Activated naive CD8-positive, alpha-beta T cell treated with anti-CD3 and anti-CD28 coated beads, Interleukin-2, amount 10 ng/mL, durations not matched to agents 7 days and 5 days (primary cell): ENCODE data around the gene PPP1CA. TPM values are rescaled to one million over a fixed set of nuclear protein-coding genes. Genes with fewer than 3 reads are reported as not detected.
A peak's percentile ranks its signal among the peaks of the same experiment; 100 is the strongest.

Experiments used
- ATAC-seq: fragments of 150-1000 bp; cut with Tn5 transposase; one replicate; pipeline ENCODE4 v1.10.0; 2021; ENCODE audit warnings: low read depth, moderate library complexity
- POLR2A ChIA-PET: fragments of 350-600 bp; sonication (Branson Sonifier 250); formaldehyde crosslinking; loops from one replicate; lab custom pipeline; 2021; ENCODE audit warnings: antibody characterized with exemption; lab: Charles Lee
- DNase-seq: peaks from one replicate; pipeline ENCODE4 v3.0.0; 2021
- H3K27ac Mint-ChIP-seq: one replicate; pipeline ENCODE4 v1.8.0; 2022; ENCODE audit warnings: mild to moderate bottlenecking, mixed read lengths
- H3K27me3 Mint-ChIP-seq: one replicate; pipeline ENCODE4 v1.8.0; 2022; ENCODE audit warnings: mild to moderate bottlenecking, moderate library complexity, mixed read lengths
- H3K36me3 Mint-ChIP-seq: one replicate; pipeline ENCODE4 v1.8.0; 2021; ENCODE audit warnings: mild to moderate bottlenecking, mixed read lengths
- H3K4me1 Mint-ChIP-seq: one replicate; pipeline ENCODE4 v1.8.0; 2021; ENCODE audit warnings: mixed read lengths
- H3K4me3 Mint-ChIP-seq: one replicate; pipeline ENCODE4 v1.8.0; 2022; ENCODE audit warnings: mild to moderate bottlenecking, moderate library complexity, mixed read lengths
- H3K9me3 Mint-ChIP-seq: one replicate; pipeline ENCODE4 v1.8.0; 2021; ENCODE audit warnings: mixed read lengths
- total RNA-seq, 2 experiments: library from RNA; stranded (reverse); gene quantifications; one replicate each; pipeline ENCODE4 v1.2.3, GENCODE V29; 2021

Gene PPP1CA
- total RNA-seq, 2 experiments from 2014 or later: 290 to 311 TPM

- no peaks in the 10 kb centered on the region for H3K27me3 Mint-ChIP-seq
- H3K36me3 Mint-ChIP-seq: peaks cover 20% of the 10 kb centered on the region
- peaks cover 52% of the 10 kb centered on the region for H3K4me1 Mint-ChIP-seq
- H3K27ac Mint-ChIP-seq: peak overlapping the region; percentile 17
- POLR2A ChIA-PET: interaction anchor here (1.1 to 12.5 kb wide), 4 partner anchors 9 to 112 kb away, joined by 3 to 491 read pairs (median 60); partner anchors contain the start of genes PITPNM1, PPP1CA, PTPRCAP and RPS6KB2
- ATAC-seq (no peak), DNase-seq (no peak)
- peak overlapping the region; percentile 16 for H3K4me3 Mint-ChIP-seq
- H3K9me3 Mint-ChIP-seq: no peaks in the 10 kb centered on the region
Measured at GRCh38 chr11:67393437-67393836, 8.2 kb downstream of the PPP1CA start.

DNA sequence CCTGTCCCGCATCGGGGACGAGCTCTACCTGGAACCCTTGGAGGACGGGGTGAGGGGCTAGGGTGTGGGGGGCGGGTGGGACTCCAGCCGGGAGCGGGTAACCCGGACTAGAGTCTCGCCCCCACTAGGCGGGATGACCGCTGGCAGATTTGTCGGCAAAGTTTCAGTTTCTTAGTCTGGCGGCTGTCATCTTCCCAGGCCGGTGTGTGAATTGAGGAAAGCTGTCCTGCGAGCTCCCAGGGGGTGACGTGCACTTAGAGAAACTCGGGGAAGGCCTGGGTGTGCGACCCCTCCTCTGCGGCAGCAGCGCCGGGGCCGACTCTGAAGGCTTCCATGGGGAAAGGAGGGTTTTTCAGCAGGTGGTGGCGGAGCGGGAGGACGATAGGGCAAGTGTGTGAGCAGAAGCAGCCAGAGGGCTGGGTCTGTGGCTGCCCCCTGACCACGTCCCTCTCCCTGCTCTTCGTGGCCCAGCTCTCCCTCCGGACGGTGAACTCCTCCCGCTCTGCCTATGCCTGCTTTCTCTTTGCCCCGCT, 9.4 kb downstream of the PPP1CA start:
- Mint-ChIP-seq H3K27me3 (no peaks in the 10 kb centered on the region), H3K36me3 (peaks cover 12% of the 10 kb centered on the region), H3K9me3 (no peaks in the 10 kb centered on the region), H3K4me3 (peak overlapping the region; percentile 96), H3K27ac (peak overlapping the region; percentile 75), H3K4me1 (peaks cover 41% of the 10 kb centered on the region)
- no peak for DNase-seq
- ATAC-seq: peak; percentile 1
- POLR2A ChIA-PET: interaction anchor here (0.5 to 5.8 kb wide), 26 partner anchors 11 to 645 kb away, joined by 3 to 91 read pairs (median 5); partner anchors contain the start of genes AIP, POLD4, PPP1CA and PTPRCAP

GRCh38 chr11:67391304-67392182, 10.1 kb downstream of the PPP1CA start, which contains the start of gene RAD9A:
RAD9A (plus strand) TSS chr11:67391986; CDS start chr11:67392045, 59 bp downstream.
- Mint-ChIP-seq H3K4me3 (peak within 1 kb of the TSS; percentile 96), H3K27ac (peak within 1 kb of the TSS; percentile 75), H3K27me3 (no peaks in the 10 kb centered on the region), H3K4me1 (peaks cover 36% of the 10 kb centered on the region), H3K9me3 (no peaks in the 10 kb centered on the region), H3K36me3 (peaks cover 8% of the 10 kb centered on the region)
- peak; percentile 68 for ATAC-seq
- peak; percentile 93 for DNase-seq
- POLR2A ChIA-PET: interaction anchor here (0.6 to 5.8 kb wide), 29 partner anchors 10 to 644 kb away, joined by 3 to 91 read pairs (median 5); partner anchors contain the start of genes AIP, ANKRD13D, CDK2AP2 and POLD4

DNA sequence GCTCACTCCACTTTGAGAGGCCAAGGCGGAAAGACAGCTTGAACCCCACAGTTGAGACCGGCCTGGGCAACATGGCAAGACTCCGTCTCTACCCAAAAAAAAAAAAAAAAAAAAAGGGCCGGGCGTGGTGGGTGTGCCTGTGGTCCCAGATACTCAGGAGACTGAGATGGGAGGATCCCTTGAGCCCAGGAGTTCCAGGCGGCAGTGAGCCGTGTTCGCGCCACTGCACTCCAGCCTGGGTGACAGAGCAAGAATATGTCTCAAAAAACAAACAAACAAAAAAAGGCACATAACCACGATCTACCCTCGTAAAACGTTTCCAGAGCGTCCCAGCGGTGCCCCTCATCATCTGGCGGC, 10.7 kb downstream of the PPP1CA start:
- Mint-ChIP-seq H3K4me1 (peaks cover 32% of the 10 kb centered on the region), H3K36me3 (peaks cover 5% of the 10 kb centered on the region), H3K27ac (peak overlapping the region; percentile 75), H3K4me3 (peak overlapping the region; percentile 96), H3K9me3 (no peaks in the 10 kb centered on the region), H3K27me3 (no peaks in the 10 kb centered on the region)
- POLR2A ChIA-PET: interaction anchor here (0.6 to 5.8 kb wide), 22 partner anchors 9 to 222 kb away, joined by 3 to 91 read pairs (median 5); partner anchors contain the start of genes AIP, ANKRD13D, CDK2AP2 and POLD4
- DNase-seq (no peak), ATAC-seq (no peak)

DNA sequence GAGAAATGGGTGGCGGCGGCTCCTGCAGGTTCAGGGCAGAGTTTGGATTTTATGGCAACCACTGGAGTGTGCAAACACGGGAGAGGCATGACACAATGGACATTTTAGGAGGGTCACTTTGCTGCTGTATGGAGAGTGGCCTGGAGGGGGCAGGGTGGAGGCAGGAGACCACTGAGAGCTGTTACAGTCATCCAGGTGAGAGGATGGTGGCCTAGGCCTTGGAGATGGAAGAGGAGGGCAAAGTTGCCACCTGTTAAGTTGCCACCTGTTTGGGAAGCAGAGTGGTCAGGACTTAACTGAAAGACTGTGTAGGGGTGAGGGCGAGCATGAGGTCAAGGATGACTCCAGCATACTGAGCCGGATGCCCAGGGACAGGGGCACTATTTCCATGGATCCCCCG, 12.2 kb downstream of the PPP1CA start:
- H3K36me3 Mint-ChIP-seq: peaks cover 4% of the 10 kb centered on the region
- DNase-seq (peak; percentile 70), ATAC-seq (peak; percentile 49)
- H3K4me3 Mint-ChIP-seq: peak overlapping the region; percentile 60
- no peaks in the 10 kb centered on the region for H3K9me3 Mint-ChIP-seq
- peaks cover 11% of the 10 kb centered on the region for H3K27me3 Mint-ChIP-seq
- H3K4me1 Mint-ChIP-seq: peaks cover 32% of the 10 kb centered on the region
- POLR2A ChIA-PET: interaction anchor here (5.8 kb wide), 1 partner anchor 13 kb away, joined by 91 read pairs; the partner anchor contains the start of genes PPP1CA and TBC1D10C
- no peak overlapping the region for H3K27ac Mint-ChIP-seq

DNA sequence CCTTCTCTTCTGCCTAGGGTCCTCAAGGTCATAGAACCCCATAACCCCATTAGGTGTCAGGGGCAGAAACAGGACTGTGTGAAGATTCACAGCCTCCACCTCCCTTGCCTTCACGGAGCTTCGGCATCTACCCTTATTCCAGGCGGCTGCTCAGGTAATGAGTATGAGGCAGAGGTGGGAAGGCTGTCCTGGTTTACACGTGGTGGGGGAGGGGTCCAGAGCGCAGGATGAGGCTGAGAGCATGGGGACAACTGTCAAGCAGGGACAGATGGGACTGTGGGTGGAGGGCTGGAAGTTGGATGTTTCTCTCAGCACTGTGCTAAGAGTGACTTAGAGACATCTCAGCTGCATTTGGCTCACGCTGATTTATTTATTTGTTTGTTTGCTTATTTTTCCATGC, 14.1 kb downstream of the PPP1CA start:
- DNase-seq (no peak), ATAC-seq (no peak)
- Mint-ChIP-seq H3K36me3 (no peaks in the 10 kb centered on the region), H3K27ac (no peak overlapping the region), H3K4me1 (peaks cover 22% of the 10 kb centered on the region), H3K4me3 (no peak overlapping the region), H3K9me3 (no peaks in the 10 kb centered on the region), H3K27me3 (peaks cover 11% of the 10 kb centered on the region)
- POLR2A ChIA-PET: interaction anchor here (0.5 to 1.9 kb wide), 6 partner anchors 14 to 96 kb away, joined by 3 to 10 read pairs (median 4); partner anchors contain the start of genes AIP, PPP1CA and PTPRCAP

GRCh38 chr11:67387069-67387468, 14.6 kb downstream of the PPP1CA start:
- Mint-ChIP-seq H3K36me3 (no peaks in the 10 kb centered on the region), H3K9me3 (no peaks in the 10 kb centered on the region), H3K27ac (no peak overlapping the region), H3K27me3 (peaks cover 13% of the 10 kb centered on the region), H3K4me3 (no peak overlapping the region), H3K4me1 (peaks cover 20% of the 10 kb centered on the region)
- POLR2A ChIA-PET: interaction anchor here (0.5 to 1.9 kb wide), 13 partner anchors 12 to 96 kb away, joined by 3 to 10 read pairs (median 3); partner anchors contain the start of genes AIP, PPP1CA, PTPRCAP and RPS6KB2
- ATAC-seq (no peak), DNase-seq (no peak)

DNA sequence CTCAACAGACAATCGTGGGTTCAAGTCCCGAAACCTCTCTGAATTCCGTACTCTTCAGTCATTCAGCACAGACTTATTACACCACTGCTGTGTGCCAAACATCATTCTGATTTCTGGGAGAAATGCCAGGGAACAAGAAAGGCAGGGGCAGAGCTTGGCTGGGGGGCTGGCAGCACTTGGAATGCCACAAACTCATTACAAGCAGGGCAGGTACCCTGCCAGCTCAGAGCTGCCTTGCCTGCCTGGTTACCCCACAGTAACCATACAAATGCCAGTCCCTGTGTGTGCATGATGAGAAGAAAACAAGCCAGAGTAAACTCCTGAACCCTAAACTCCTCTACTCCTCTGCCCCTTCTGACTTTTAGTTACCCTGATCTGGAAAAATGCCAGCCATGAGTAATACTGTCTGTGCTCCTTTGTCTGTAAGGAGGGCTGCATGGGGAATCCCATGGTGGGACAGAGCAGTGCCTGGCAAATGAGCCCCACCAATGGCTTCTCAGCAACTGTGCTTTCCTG, 16.7 kb downstream of the PPP1CA start:
- Mint-ChIP-seq H3K9me3 (no peaks in the 10 kb centered on the region), H3K4me3 (no peak overlapping the region), H3K27me3 (peaks cover 13% of the 10 kb centered on the region), H3K36me3 (no peaks in the 10 kb centered on the region), H3K27ac (no peak overlapping the region), H3K4me1 (peaks cover 18% of the 10 kb centered on the region)
- DNase-seq: no peak
- ATAC-seq: no peak
- POLR2A ChIA-PET: interaction anchor here (1.8 kb wide), 1 partner anchor 8 kb away, joined by 6 read pairs; no protein-coding TSS in a partner anchor

GRCh38 chr11:67382276-67383136, 19.2 kb downstream of the PPP1CA start:
- no peak overlapping the region for H3K4me3 Mint-ChIP-seq
- peak; percentile 84 for DNase-seq
- POLR2A ChIA-PET: interaction anchor here (0.6 to 4.7 kb wide), 11 partner anchors 9 to 171 kb away, joined by 3 to 28 read pairs (median 6); partner anchors contain the start of genes POLD4, PPP1CA and RAD9A
- no peak overlapping the region for H3K27ac Mint-ChIP-seq
- no peaks in the 10 kb centered on the region for H3K9me3 Mint-ChIP-seq
- no peaks in the 10 kb centered on the region for H3K36me3 Mint-ChIP-seq
- H3K4me1 Mint-ChIP-seq: peaks cover 7% of the 10 kb centered on the region
- peaks cover 13% of the 10 kb centered on the region for H3K27me3 Mint-ChIP-seq
- ATAC-seq: peak; percentile 89

DNA sequence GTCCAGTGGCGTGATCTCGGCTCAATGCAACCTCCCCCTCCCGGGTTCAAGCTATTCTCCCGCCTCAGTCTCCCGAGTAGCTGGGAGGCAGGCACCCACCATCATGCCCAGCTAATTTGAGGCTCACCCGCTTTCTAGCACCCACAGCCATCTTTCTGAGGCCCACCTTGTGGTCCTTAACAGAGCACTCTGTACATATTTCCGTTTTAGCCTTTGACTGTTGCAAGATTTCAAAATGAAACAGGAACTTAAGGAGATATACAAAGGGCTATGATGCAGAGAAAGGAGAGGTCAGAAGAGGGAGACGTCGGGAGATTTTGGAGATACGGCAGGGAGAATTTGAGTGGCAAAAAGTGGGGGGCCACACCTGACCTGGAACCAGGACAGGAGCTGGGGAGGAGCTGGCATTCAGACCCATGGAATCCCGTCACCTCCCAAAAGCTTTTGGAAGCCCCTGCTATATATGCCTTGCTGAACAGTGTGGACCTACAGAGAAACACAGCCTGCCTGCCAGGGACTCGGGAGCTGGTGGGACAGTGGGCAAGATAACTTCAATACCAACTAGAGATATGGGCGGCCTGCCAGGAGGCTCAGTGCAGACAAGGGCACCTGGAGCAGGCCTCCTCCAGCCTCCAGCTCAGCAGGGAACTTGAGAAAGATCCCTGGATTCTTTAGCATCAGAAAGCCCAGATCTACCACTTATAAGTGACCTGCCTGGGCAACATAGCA, 20.2 kb downstream of the PPP1CA start:
- Mint-ChIP-seq H3K27me3 (peaks cover 22% of the 10 kb centered on the region), H3K4me3 (no peak overlapping the region), H3K27ac (peak overlapping the region; percentile 8), H3K9me3 (no peaks in the 10 kb centered on the region), H3K4me1 (peaks cover 7% of the 10 kb centered on the region), H3K36me3 (no peaks in the 10 kb centered on the region)
- DNase-seq: no peak
- POLR2A ChIA-PET: interaction anchor here (0.7 to 4.7 kb wide), 10 partner anchors 10 to 229 kb away, joined by 4 to 28 read pairs (median 6); partner anchors contain the start of genes POLD4 and RAD9A
- no peak for ATAC-seq
